HTR-8/SVneo (cell line): ENCODE results near the gene FGA.

ENCODE experiments used
- DNase-seq: peaks from one replicate; pipeline ENCODE4 v3.0.0; 2011; ENCODE audit warnings: low spot score, mixed read lengths; ENCODE audit not compliant: insufficient read length
- FAIRE-seq: peaks from 2 replicates; lab custom pipeline; 2011; peaks lifted over from hg19 to GRCh38; lab: Jason Lieb, UNC

The FGA gene

GRCh38 chr4:154590329-154591006, at the start of gene FGA:
TSS of gene FGA (minus strand) at chr4:154590742. CDS start at chr4:154590687, 55 bp downstream.
- DNase-seq (no peak), FAIRE-seq (no peak)

- FAIRE-seq = no peak
- no peak for DNase-seq
Measured at GRCh38 chr4:154634058-154634457, 43.5 kb upstream of the FGA start.

DNA sequence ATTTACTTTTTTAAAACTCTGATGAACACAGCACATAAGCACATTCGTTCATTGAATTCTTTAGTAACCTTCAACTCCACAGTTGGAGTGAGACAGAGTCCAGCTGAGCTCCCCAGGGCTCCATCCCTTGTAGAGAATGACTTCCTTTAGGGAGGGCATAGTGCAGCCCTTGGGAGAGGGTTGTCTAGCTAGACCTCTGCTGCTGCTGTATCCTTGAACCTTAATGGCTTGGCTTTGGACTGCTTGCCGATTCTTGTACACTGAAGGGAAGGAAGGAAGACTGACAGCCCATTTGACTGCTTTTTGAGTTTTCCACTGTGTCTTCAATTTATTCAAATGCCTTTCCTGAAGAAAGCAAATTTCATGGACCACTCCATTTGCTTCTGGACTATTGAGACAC, 41.3 kb upstream of the FGA start:
- DNase-seq (no peak), FAIRE-seq (no peak)

DNA sequence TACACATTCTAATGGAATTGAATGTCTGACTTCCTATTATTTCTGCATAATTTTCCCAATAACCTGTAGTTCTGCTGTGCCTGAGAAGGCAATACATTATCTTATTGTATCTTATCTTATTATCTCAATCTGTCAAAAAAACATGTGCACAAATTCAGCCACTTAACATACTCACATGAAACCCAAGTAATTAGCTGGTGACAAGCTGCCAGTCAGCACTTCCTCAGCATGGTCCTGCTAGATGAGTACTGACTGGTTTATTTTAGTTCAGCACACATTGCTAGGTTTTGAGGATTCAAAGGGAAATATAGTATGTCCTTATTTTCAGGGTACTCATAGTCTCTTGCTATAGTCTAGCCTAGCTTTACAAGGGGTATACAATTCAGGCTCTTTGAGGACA, 39.8 kb upstream of the FGA start:
- FAIRE-seq = no peak

DNA sequence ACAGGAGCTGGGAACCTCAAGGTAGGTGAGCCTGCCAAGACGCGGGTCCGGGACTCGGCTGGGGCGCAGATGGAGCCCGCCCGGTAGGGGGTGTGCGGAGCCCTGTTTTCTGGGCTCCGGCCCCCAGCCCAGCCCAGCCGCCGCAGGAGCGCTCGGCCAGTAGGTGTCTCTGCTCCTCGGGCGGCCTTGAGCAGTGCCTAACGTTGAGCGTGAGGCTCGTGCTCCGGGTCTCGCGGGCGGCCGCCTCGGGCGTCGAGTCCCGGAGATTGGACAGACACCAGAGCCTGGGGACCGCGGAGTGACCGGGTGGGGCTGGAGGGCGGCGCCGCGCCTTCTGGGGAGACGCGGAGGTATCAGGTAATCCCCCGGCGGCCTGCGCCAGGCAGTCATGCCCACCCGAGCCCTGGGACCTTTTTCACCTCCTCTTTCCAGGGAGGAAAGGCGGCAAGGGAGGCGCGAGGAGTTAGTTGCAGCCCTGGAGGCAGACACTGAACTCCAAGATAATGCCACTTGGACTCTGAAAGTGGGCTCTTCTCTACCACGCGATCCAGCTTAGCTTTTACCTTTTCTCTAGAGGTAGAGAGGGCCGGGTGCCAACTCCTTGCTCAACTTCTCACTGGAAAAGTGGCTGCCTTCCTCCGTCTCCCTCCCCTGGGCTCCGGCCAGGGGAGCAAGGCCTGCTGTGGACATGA, 36.4 kb upstream of the FGA start:
- FAIRE-seq = no peak
- peak; percentile 13 for DNase-seq

More for the DNA sequence above, 39.8 kb upstream of the FGA start:
- DNase-seq = no peak

GRCh38 chr4:154625971-154626370, 35.4 kb upstream of the FGA start:
- FAIRE-seq = no peak

DNA sequence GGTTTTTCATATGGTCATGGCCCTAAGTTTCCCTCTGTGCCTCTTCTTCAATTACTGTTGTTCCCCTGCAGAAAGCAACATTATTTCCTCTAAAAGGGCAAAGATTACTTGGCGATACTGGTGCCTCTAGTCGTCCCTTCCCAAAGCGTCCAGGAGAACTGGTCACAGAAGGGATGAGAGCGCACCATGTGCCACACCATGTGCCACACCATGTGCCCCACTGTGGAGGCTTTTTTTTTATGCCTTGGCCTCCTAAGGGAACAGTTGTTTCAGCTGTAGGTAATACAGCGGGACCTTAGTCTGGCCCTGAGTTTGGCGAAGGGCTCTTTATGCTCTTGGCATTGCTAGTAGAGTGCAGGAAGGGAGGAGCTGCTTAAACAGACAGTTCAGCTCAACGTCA, 33.5 kb upstream of the FGA start:
- DNase-seq = no peak
- no peak for FAIRE-seq

More at GRCh38 chr4:154625971-154626370, 35.4 kb upstream of the FGA start:
- DNase-seq = no peak

DNA sequence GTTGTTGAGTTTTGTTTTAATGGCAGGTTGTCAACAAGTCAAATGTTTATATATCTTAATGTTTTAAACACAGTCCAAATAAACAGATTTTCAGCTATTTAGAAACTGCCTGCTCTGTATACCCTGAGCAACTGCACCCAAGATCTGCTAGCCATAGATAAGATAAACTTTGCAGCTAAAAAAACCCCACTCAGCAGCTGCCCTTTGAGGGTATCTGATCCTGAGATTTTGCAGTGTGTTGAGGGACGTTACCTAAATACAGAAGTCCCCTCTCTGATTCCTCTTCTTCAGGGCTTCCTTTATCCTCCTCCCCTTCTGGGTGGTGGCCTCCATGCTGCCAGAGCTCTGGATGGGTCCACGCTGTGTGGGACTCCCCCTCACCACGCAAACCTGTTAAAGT, 32.9 kb upstream of the FGA start:
- no peak for FAIRE-seq
- DNase-seq = no peak

- DNase-seq (peak; percentile 50), FAIRE-seq (no peak)
Measured at GRCh38 chr4:154622598-154622997, 32.1 kb upstream of the FGA start.

GRCh38 chr4:154620111-154620510, 29.6 kb upstream of the FGA start:
- no peak for FAIRE-seq
- no peak for DNase-seq

- no peak for FAIRE-seq
Measured at GRCh38 chr4:154618708-154619315, 28.3 kb upstream of the FGA start.

GRCh38 chr4:154617820-154618317, 27.3 kb upstream of the FGA start:
- FAIRE-seq (no peak), DNase-seq (no peak)

More at GRCh38 chr4:154618708-154619315, 28.3 kb upstream of the FGA start:
- peak; percentile 10 for DNase-seq

DNA sequence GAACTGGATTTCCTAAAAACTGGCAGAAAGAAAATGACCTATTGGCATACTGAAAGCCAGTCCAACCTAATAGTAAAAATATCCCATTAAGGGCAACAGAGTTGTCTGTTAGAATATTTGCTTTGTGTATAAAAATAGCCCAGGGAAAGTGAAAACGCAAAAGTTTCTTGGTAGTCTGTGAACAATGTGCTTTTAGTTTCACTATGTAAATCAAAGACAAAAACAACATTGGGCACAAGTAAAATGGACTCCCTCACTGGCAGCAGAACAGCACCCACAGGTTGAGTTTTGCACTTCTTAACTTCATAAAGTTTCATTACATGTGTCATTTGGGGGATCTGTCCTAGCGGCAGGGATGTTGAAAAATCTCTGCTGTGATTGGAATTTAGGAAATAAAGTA, 26.2 kb upstream of the FGA start:
- FAIRE-seq = no peak
- no peak for DNase-seq

DNA sequence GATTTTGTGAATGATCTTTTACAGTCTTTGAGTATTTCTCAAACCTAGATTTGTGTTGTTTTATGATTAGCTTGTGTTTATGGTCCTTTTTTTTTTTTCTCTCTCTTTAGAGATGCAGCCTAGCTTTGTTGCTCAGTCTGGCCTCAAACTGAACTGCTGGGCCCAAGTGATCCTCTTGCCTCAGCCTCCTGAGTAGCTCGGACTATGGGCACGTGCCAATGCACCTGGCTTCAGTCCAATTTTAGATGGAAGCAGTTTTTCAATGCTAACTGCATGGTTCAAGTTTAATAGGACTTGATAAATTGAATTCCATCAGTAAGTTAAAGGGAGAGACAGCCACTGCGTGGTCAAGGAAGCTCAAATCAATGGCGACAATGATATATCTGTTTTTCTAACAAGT, 25.7 kb upstream of the FGA start:
- no peak for FAIRE-seq

GRCh38 chr4:154615211-154615610, 24.7 kb upstream of the FGA start:
- DNase-seq (no peak), FAIRE-seq (no peak)

More for the DNA sequence above, 25.7 kb upstream of the FGA start:
- no peak for DNase-seq

- no peak for DNase-seq
- no peak for FAIRE-seq
Measured at GRCh38 chr4:154614306-154614705, 23.8 kb upstream of the FGA start.

DNA sequence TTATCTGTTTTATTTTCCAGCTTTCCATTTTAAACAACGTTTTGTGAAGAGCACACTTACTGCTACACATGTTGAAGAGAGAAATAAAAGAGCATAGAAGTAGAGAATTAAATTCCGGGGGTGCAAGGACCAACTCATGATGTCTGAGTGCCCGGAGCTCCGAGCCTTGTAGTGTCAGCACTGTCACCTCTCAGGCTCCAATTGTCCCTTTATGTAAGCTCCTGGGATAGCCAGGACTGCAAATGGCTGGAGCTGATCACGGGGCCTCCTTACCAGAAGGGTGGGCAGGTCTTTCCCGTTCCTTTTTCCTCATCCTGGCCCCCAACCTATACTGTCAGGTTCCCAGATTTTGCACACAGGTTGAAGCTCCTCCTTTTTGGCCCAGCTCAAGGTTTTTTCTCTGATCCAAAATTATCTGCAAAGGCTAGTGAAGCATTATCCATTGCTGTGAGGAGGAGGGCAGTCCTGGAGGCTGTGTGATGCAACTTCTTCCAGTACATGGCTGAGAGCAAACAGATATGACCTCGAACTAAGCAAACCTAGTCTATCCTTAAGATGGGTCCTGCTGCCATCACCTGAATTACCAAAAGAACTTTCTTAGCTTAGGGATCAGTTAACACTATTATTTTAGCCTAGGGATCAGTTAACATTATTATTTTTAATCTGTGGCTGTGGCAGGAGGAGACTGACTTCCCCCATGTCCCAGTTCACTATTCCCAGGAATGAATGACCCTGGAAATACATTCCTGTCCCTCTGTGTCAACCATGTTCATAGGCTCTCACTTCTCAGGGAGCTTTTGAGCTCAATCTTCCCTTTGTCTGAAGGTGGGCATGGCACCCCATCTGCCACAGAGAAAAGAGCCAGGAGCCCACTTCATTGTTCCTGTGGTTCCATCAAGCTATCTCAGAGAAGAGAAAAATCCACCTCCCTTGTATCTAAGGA, 22.2 kb upstream of the FGA start, which contains the start of gene FGG:
Gene FGG (minus strand): TSS at position 185 of the 943 bp plus-strand sequence. CDS start 47 bp downstream, at position 138.
- DNase-seq (no peak), FAIRE-seq (no peak)

- DNase-seq (no peak), FAIRE-seq (no peak)
Measured at GRCh38 chr4:154611833-154612232, 21.3 kb upstream of the FGA start.

DNA sequence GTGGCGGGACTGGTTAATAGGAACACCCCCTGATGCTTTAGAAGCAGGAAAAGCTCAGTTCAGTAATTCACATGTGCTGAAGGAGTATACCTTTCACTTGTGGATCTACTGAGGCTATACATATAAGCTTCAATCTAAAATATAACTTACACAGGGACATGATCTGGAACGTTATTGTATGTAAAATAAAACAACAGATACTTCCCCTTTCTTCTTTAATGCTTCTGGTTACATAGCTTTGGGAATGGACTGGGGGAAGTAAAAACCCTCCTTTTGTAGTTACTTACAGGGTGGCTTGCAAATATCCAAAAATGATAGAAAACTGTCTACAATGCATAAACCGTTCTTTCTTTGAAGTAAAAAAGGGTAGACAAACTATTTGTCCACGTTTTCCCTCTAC, 20.0 kb upstream of the FGA start:
- no peak for FAIRE-seq
- DNase-seq = no peak

DNA sequence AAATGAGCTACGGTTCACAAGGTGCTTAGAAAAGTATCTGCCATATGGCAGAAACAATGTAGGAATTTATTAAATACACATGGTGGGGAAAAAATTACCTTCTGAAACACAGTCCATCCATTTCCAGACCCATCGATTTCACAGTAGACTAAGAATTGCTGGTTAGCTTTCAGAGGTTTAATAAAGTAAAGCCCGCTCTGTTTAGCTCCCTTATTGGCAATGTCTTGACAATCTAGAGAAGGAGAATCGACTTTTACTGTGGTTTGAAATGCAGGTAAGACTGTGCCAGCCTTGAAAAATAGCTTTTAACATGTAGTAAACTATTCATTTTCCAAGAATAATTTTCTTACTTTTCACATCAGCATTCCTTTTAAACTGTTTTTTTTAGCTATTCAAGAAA, 19.0 kb upstream of the FGA start:
- DNase-seq = no peak
- FAIRE-seq = no peak
